WTC11 (cell line): ENCODE results near the gene CST6. TPM values are rescaled to one million over a fixed set of nuclear protein-coding genes. Genes with fewer than 3 reads are reported as not detected.

Source experiments
- ATAC-seq: fragments of 200-7000 bp; cut with Tn5 transposase; 2 replicates; pipeline ENCODE4 v1.10.0; 2021; ENCODE audit warnings: mild to moderate bottlenecking, moderate library complexity
- CTCF ChIA-PET: fragments of 300-600 bp; sonication (Branson Sonifier 250); formaldehyde crosslinking; loops from one replicate; lab custom pipeline; 2021; ENCODE audit warnings: antibody characterized with exemption; lab: Charles Lee
- POLR2A ChIA-PET: fragments of 350-600 bp; sonication (Branson Sonifier 250); formaldehyde crosslinking; loops from one replicate; lab custom pipeline; 2021; ENCODE audit warnings: antibody characterized with exemption; lab: Charles Lee
- DNase-seq: peaks from one replicate; pipeline ENCODE4 v3.0.0; 2021; ENCODE audit warnings: low spot score
- H3K27ac Mint-ChIP-seq: 2 replicates; pipeline ENCODE4 v1.8.0; 2021; ENCODE audit warnings: mixed read lengths
- H3K27me3 Mint-ChIP-seq: 2 replicates; pipeline ENCODE4 v1.8.0; 2021; ENCODE audit warnings: low read depth, mild to moderate bottlenecking, moderate library complexity, mixed read lengths
- H3K36me3 Mint-ChIP-seq: 2 replicates; pipeline ENCODE4 v1.8.0; 2021; ENCODE audit warnings: mixed read lengths
- H3K4me1 Mint-ChIP-seq: 2 replicates; pipeline ENCODE4 v1.8.0; 2022; ENCODE audit warnings: mixed read lengths
- H3K4me3 Mint-ChIP-seq: 2 replicates; pipeline ENCODE4 v1.8.0; 2021; ENCODE audit warnings: mild to moderate bottlenecking, moderate library complexity, mixed read lengths
- H3K9me3 Mint-ChIP-seq: 2 replicates; pipeline ENCODE4 v1.8.0; 2021; ENCODE audit warnings: mixed read lengths
- ATF1 ChIP-seq: sonication (generic); formaldehyde crosslinking; IDR thresholded peaks from 2 replicates; pipeline ENCODE4 v1.8.1; 2023; ENCODE audit warnings: mild to moderate bottlenecking, moderate library complexity, missing genetic modification reagents
- FOXP1 ChIP-seq: sonication (generic); formaldehyde crosslinking; IDR thresholded peaks from 2 replicates; pipeline ENCODE4 v1.8.0; 2022; ENCODE audit warnings: missing genetic modification reagents, mild to moderate bottlenecking, moderate library complexity, borderline replicate concordance
- GRHL2 ChIP-seq: fragments of 250-450 bp; sonication (Bioruptor Pico); IDR thresholded peaks from 2 replicates; pipeline ENCODE4 v1.8.0; 2022; ENCODE audit warnings: mild to moderate bottlenecking, moderate library complexity; ENCODE audit not compliant: insufficient replicate concordance, severe bottlenecking
- GTF2I ChIP-seq: fragments of 250-450 bp; sonication (Bioruptor Pico); conservative IDR thresholded peaks from 2 replicates; pipeline ENCODE4 v1.4.0; 2021; ENCODE audit warnings: mild to moderate bottlenecking
- HMGA2 ChIP-seq: fragments of 250-450 bp; sonication (Bioruptor Pico); IDR thresholded peaks from 2 replicates; pipeline ENCODE4 v1.4.0; 2021; ENCODE audit warnings: mild to moderate bottlenecking, moderate library complexity
- MXD4 ChIP-seq: fragments of 250-450 bp; sonication (Bioruptor Pico); IDR thresholded peaks from 2 replicates; pipeline ENCODE4 v1.8.0; 2021; ENCODE audit warnings: mild to moderate bottlenecking, moderate library complexity, borderline replicate concordance
- PRRX2 ChIP-seq: fragments of 250-450 bp; sonication (Bioruptor Pico); IDR thresholded peaks from 2 replicates; pipeline ENCODE4 v1.8.0; 2021; ENCODE audit warnings: mild to moderate bottlenecking
- RELA ChIP-seq: sonication (generic); formaldehyde crosslinking; IDR thresholded peaks from 2 replicates; pipeline ENCODE4 v1.8.1; 2022; ENCODE audit warnings: missing genetic modification reagents, mild to moderate bottlenecking, borderline replicate concordance
- TEAD1 ChIP-seq: sonication (generic); formaldehyde crosslinking; IDR thresholded peaks from 2 replicates; pipeline ENCODE4 v1.8.0; 2022; ENCODE audit warnings: mild to moderate bottlenecking, missing genetic modification reagents
- ZNF219 ChIP-seq: sonication (generic); formaldehyde crosslinking; IDR thresholded peaks from 2 replicates; pipeline ENCODE4 v1.8.0; 2023; ENCODE audit warnings: missing genetic modification reagents, mild to moderate bottlenecking, borderline replicate concordance
- ZNF416 ChIP-seq: fragments of 250-450 bp; sonication (Bioruptor Pico); IDR thresholded peaks from 2 replicates; pipeline ENCODE4 v1.9.0; 2021; ENCODE audit warnings: mild to moderate bottlenecking, inconsistent platforms
- total RNA-seq: library from RNA; stranded (reverse); gene quantifications from 3 replicates; pipeline ENCODE4 v1.2.3, GENCODE V29; 2021
- TF ChIP-seq, protein P1 (sequence below): sonication (generic); formaldehyde crosslinking; IDR thresholded peaks from 2 replicates; pipeline ENCODE4 v1.8.0; 2023; ENCODE audit warnings: mild to moderate bottlenecking, missing genetic modification reagents
- TF ChIP-seq, protein P2 (sequence below): sonication (generic); formaldehyde crosslinking; IDR thresholded peaks from 2 replicates; pipeline ENCODE4 v1.8.1; 2022; ENCODE audit warnings: low read depth, mild to moderate bottlenecking, moderate library complexity, missing genetic modification reagents, borderline replicate concordance
- TF ChIP-seq, protein P3 (sequence below): sonication (generic); formaldehyde crosslinking; IDR thresholded peaks from 2 replicates; pipeline ENCODE4 v1.8.1; 2023; ENCODE audit warnings: mild to moderate bottlenecking, moderate library complexity, missing genetic modification reagents
- TF ChIP-seq, protein P4 (sequence below): sonication (generic); formaldehyde crosslinking; IDR thresholded peaks from 2 replicates; pipeline ENCODE4 v1.8.0; 2022; ENCODE audit warnings: mild to moderate bottlenecking, missing genetic modification reagents
- TF ChIP-seq, protein P5 (sequence below): sonication (generic); formaldehyde crosslinking; IDR thresholded peaks from 2 replicates; pipeline ENCODE4 v1.8.1; 2023; ENCODE audit warnings: mild to moderate bottlenecking, missing genetic modification reagents, moderate library complexity
- TF ChIP-seq, protein P6 (sequence below): sonication (generic); formaldehyde crosslinking; IDR thresholded peaks from 2 replicates; pipeline ENCODE4 v1.8.0; 2022; ENCODE audit warnings: mild to moderate bottlenecking, missing genetic modification reagents
- TF ChIP-seq, protein P7 (sequence below): fragments of 250-450 bp; sonication (Bioruptor Pico); conservative IDR thresholded peaks from 2 replicates; pipeline ENCODE4 v1.9.0; 2021; ENCODE audit warnings: mild to moderate bottlenecking
- TF ChIP-seq, protein P8 (sequence below): sonication (generic); formaldehyde crosslinking; IDR thresholded peaks from 2 replicates; pipeline ENCODE4 v1.8.1; 2023; ENCODE audit warnings: mild to moderate bottlenecking, missing genetic modification reagents
- TF ChIP-seq, protein P9 (sequence below): sonication (generic); formaldehyde crosslinking; IDR thresholded peaks from 2 replicates; pipeline ENCODE4 v1.8.1; 2022; ENCODE audit warnings: mild to moderate bottlenecking, missing genetic modification reagents, moderate library complexity, borderline replicate concordance
- TF ChIP-seq, protein P10 (sequence below): sonication (generic); formaldehyde crosslinking; conservative IDR thresholded peaks from 2 replicates; pipeline ENCODE4 v1.8.1; 2022; ENCODE audit warnings: mild to moderate bottlenecking, missing genetic modification reagents

CST6 gene
- total RNA-seq, 1 experiment from 2014 or later, result 0.72 TPM

DNA sequence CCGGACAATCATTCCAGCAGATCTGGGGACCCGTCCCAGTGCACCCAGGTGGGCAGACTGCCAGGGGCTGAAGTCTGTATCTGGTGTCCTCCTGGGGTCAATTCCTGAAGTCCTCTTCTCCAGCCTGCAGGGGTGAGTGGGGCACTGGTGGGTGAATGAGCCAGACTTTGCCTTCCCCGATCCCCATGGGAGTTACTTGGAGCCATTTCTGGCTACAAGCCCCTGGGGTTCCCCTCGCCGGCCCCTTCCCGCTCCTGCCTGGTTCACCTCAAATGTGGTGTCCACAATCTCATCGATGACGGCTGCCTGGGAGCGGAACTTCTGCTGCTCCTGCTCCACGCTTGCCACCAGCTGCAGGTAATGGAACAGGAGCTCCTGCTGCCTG is 5.0 kb downstream of the CST6 start:
- peaks cover 12% of the 10 kb centered on the region for H3K27me3 Mint-ChIP-seq
- H3K36me3 Mint-ChIP-seq, result no peaks in the 10 kb centered on the region
- TF ChIP-seq, protein P1, sequence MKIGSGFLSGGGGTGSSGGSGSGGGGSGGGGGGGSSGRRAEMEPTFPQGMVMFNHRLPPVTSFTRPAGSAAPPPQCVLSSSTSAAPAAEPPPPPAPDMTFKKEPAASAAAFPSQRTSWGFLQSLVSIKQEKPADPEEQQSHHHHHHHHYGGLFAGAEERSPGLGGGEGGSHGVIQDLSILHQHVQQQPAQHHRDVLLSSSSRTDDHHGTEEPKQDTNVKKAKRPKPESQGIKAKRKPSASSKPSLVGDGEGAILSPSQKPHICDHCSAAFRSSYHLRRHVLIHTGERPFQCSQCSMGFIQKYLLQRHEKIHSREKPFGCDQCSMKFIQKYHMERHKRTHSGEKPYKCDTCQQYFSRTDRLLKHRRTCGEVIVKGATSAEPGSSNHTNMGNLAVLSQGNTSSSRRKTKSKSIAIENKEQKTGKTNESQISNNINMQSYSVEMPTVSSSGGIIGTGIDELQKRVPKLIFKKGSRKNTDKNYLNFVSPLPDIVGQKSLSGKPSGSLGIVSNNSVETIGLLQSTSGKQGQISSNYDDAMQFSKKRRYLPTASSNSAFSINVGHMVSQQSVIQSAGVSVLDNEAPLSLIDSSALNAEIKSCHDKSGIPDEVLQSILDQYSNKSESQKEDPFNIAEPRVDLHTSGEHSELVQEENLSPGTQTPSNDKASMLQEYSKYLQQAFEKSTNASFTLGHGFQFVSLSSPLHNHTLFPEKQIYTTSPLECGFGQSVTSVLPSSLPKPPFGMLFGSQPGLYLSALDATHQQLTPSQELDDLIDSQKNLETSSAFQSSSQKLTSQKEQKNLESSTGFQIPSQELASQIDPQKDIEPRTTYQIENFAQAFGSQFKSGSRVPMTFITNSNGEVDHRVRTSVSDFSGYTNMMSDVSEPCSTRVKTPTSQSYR (CRISPR knock-in tag), result no peak
- TF ChIP-seq, protein P2, sequence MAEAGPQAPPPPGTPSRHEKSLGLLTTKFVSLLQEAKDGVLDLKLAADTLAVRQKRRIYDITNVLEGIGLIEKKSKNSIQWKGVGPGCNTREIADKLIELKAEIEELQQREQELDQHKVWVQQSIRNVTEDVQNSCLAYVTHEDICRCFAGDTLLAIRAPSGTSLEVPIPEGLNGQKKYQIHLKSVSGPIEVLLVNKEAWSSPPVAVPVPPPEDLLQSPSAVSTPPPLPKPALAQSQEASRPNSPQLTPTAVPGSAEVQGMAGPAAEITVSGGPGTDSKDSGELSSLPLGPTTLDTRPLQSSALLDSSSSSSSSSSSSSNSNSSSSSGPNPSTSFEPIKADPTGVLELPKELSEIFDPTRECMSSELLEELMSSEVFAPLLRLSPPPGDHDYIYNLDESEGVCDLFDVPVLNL (CRISPR knock-in tag), result no peak
- TF ChIP-seq, protein P3, sequence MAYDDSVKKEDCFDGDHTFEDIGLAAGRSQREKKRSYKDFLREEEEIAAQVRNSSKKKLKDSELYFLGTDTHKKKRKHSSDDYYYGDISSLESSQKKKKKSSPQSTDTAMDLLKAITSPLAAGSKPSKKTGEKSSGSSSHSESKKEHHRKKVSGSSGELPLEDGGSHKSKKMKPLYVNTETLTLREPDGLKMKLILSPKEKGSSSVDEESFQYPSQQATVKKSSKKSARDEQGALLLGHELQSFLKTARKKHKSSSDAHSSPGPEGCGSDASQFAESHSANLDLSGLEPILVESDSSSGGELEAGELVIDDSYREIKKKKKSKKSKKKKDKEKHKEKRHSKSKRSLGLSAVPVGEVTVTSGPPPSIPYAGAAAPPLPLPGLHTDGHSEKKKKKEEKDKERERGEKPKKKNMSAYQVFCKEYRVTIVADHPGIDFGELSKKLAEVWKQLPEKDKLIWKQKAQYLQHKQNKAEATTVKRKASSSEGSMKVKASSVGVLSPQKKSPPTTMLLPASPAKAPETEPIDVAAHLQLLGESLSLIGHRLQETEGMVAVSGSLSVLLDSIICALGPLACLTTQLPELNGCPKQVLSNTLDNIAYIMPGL (CRISPR knock-in tag), result no peak
- no peak for TF ChIP-seq RELA (CRISPR knock-in tag)
- TF ChIP-seq, protein P4, sequence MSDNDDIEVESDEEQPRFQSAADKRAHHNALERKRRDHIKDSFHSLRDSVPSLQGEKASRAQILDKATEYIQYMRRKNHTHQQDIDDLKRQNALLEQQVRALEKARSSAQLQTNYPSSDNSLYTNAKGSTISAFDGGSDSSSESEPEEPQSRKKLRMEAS (CRISPR knock-in tag), result no peak
- no peak for TF ChIP-seq ZNF416
- TF ChIP-seq, all 79 proteins: peak for 0
- no peaks in the 10 kb centered on the region for H3K9me3 Mint-ChIP-seq
- POLR2A ChIA-PET, result no interaction called here
- CTCF ChIA-PET, result no interaction called here
- H3K4me3 Mint-ChIP-seq, result no peak overlapping the region
- ATAC-seq, result no peak
- no peaks in the 10 kb centered on the region for H3K4me1 Mint-ChIP-seq
- H3K27ac Mint-ChIP-seq, result no peak overlapping the region
- no peak for DNase-seq

DNA sequence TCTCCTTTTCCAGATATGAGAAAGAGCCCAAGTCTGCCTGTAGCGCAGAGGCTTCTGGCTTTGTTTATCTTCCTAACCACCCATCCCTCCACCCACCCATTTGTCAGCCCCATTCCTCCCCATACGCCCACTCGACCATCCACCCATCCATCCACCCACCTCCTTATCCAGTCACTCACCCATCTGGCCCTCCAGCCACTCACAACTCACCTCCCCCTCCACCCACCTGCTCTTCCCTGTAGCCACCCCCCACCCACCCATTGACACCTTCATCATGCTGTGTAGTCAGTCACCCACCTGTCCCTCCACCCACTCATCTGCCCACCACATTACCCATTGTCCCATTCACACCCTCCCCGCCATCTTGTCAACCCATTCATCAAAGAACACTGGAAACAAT is 5.5 kb downstream of the CST6 start:
- Mint-ChIP-seq H3K27ac (no peak overlapping the region), H3K27me3 (peaks cover 12% of the 10 kb centered on the region), H3K4me3 (no peak overlapping the region), H3K36me3 (no peaks in the 10 kb centered on the region), H3K4me1 (no peaks in the 10 kb centered on the region), H3K9me3 (no peaks in the 10 kb centered on the region)
- ChIA-PET CTCF (no interaction called here), POLR2A (no interaction called here)
- DNase-seq (no peak), ATAC-seq (no peak)
- TF ChIP-seq, protein P4 (CRISPR knock-in tag), result no peak
- TF ChIP-seq ZNF219 (no peak), ATF1 (no peak), GRHL2 (CRISPR knock-in tag) (no peak), PRRX2 (CRISPR knock-in tag) (no peak), FOXP1 (no peak), MXD4 (CRISPR knock-in tag) (no peak), HMGA2 (CRISPR knock-in tag) (no peak), RELA (CRISPR knock-in tag) (no peak), TEAD1 (no peak), GTF2I (CRISPR knock-in tag) (no peak)
- TF ChIP-seq, protein P5, sequence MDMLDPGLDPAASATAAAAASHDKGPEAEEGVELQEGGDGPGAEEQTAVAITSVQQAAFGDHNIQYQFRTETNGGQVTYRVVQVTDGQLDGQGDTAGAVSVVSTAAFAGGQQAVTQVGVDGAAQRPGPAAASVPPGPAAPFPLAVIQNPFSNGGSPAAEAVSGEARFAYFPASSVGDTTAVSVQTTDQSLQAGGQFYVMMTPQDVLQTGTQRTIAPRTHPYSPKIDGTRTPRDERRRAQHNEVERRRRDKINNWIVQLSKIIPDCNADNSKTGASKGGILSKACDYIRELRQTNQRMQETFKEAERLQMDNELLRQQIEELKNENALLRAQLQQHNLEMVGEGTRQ (CRISPR knock-in tag), result no peak
- TF ChIP-seq, protein P6, sequence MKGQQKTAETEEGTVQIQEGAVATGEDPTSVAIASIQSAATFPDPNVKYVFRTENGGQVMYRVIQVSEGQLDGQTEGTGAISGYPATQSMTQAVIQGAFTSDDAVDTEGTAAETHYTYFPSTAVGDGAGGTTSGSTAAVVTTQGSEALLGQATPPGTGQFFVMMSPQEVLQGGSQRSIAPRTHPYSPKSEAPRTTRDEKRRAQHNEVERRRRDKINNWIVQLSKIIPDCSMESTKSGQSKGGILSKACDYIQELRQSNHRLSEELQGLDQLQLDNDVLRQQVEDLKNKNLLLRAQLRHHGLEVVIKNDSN (CRISPR knock-in tag), result no peak
- TF ChIP-seq, protein P7, sequence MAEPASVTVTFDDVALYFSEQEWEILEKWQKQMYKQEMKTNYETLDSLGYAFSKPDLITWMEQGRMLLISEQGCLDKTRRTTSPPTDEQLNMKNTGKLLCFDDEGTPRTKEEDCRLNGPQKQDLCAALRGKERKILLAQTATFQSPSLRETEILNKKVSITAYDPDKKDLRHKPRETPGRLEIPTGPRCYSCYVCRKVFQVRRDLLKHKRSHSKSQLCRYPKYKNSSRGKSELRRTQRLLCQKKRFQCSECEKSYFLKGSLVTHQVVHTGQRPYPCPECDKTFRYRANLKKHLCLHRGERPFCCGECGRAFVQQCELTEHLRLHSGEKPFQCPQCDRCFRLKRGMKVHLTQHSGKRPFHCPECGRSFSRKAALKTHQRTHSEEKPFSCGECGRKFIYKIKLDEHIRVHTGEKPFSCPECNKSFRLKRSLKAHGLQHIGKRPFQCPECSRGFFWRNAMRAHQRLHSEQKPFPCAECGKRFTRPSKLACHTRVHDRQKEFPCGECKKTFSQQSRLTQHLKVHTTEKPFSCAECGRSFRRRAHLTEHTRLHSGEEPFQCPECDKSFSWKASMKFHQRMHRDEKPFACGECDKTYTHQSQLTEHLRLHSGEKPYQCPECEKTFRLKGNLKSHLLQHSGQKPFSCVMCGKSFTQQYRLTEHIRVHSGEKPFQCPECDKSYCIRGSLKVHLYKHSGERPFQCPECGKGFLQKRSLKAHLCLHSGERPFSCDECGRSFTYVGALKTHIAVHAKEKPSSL, result no peak
- TF ChIP-seq, protein P8, sequence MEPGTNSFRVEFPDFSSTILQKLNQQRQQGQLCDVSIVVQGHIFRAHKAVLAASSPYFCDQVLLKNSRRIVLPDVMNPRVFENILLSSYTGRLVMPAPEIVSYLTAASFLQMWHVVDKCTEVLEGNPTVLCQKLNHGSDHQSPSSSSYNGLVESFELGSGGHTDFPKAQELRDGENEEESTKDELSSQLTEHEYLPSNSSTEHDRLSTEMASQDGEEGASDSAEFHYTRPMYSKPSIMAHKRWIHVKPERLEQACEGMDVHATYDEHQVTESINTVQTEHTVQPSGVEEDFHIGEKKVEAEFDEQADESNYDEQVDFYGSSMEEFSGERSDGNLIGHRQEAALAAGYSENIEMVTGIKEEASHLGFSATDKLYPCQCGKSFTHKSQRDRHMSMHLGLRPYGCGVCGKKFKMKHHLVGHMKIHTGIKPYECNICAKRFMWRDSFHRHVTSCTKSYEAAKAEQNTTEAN (CRISPR knock-in tag), result no peak
- TF ChIP-seq, protein P9, sequence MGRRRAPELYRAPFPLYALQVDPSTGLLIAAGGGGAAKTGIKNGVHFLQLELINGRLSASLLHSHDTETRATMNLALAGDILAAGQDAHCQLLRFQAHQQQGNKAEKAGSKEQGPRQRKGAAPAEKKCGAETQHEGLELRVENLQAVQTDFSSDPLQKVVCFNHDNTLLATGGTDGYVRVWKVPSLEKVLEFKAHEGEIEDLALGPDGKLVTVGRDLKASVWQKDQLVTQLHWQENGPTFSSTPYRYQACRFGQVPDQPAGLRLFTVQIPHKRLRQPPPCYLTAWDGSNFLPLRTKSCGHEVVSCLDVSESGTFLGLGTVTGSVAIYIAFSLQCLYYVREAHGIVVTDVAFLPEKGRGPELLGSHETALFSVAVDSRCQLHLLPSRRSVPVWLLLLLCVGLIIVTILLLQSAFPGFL (CRISPR knock-in tag), result no peak
- TF ChIP-seq, protein P10, sequence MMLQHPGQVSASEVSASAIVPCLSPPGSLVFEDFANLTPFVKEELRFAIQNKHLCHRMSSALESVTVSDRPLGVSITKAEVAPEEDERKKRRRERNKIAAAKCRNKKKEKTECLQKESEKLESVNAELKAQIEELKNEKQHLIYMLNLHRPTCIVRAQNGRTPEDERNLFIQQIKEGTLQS, result no peak
